Fibroblast of lung (primary cell): ENCODE results near the gene ERV3-1.

Source experiments
- CTCF ChIP-seq, 2 donors: IDR thresholded peaks in 1 of 2; conservative IDR thresholded peaks in 1 of 2; 1 replicate in 1 of 2; 2 replicates in 1 of 2; pipeline ENCODE4 v1.5.1; 2011 to 2012; ENCODE audit warnings: low read length in 2 of 2, control low read depth in 1 of 2, inconsistent platforms in 1 of 2, low read depth in 1 of 2, mild to moderate bottlenecking in 1 of 2
- EZH2 ChIP-seq: IDR thresholded peaks from 2 replicates; pipeline ENCODE4 v1.5.1; 2012; ENCODE audit warnings: low read length, control low read depth, mild to moderate bottlenecking; ENCODE audit errors: missing control alignments

DNA sequence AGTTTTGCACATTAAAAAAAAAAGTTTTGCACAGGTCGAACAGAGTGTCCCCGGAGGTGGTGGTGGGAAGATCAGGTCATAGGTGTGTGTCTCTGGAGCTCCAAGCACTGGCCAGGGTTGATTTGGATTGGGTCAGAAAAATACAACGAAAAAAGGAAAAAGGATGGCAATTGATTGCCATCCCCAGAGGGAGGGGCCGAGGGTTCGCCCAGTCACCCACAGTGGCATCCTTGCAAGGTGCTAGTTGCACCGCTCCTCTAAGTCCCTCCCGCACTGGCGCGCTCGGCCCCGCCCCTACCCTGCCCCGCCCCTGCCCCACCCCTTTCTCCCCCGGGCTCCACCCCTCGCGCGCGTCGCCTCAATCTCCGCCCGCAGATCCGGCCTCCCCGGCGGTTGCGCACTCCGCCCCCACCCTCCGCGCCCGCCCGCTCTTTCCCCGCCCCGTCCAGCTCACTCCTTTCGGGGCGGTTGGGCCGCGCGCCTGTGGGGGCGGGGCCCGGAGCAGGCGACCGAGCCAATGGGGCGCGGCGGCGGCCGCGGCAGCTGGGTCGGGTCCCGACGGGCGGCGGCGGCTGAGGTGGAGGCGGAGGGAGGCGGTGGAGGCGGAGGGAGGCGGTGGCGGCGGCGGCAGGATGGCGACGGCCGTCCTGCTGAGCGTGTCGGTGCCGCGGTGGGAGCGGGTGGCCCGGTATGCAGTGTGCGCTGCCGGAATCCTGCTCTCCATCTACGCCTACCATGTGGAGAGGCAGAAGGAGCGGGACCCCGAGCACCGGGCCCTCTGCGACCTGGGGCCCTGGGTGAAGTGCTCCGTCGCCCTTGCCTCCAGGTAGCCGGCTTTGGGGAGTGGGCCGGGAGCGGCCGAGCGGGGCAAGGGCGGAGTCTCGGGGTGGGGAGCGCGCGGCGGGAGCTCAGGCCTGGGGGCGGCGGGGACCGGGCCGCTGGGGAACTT lies 31.5 kb upstream of the ERV3-1 start:
- TF ChIP-seq CTCF (conservative IDR thresholded peaks at IDR 0.05 in 1 of 2, IDR thresholded peaks at IDR 0.05 in 1 of 2; ENCODE audit: low read depth in 1 of 2, low read length in 2 of 2) (no peak), EZH2 (no peak)
